Measurements from ENCODE around the gene EHD4. TPM values are rescaled to one million over a fixed set of nuclear protein-coding genes. Genes with fewer than 3 reads are reported as not detected.

Gene EHD4
- total RNA-seq, 1 experiment from 2014 or later, result 22.0 TPM

- Histone ChIP-seq H3K36me3 (replicated peaks; ENCODE audit: control insufficient read depth, insufficient read depth, low read length) (no peaks in the 10 kb centered on the region), H3K4me3 (ENCODE audit: insufficient read depth, low read depth, low read length) (no peak overlapping the region), H3K27me3 (ENCODE audit: control insufficient read depth, insufficient read depth, low read length) (no peaks in the 10 kb centered on the region; the same call in 1 of the 2 replicates)
- DNase-seq, result no peak
These were observed 28.9 kb upstream of the EHD4 start for GRCh38 chr15:42001236-42001635.

GRCh38 chr15:41999290-42000285, 27.2 kb upstream of the EHD4 start:
- Histone ChIP-seq H3K4me3 (ENCODE audit: insufficient read depth, low read depth, low read length) (no peak overlapping the region), H3K27me3 (ENCODE audit: control insufficient read depth, insufficient read depth, low read length) (no peaks in the 10 kb centered on the region)
- no peak for DNase-seq

GRCh38 chr15:41997845-41998244, 25.5 kb upstream of the EHD4 start:
- no peaks in the 10 kb centered on the region for H3K36me3 ChIP-seq (replicated peaks; ENCODE audit: control insufficient read depth, insufficient read depth, low read length)
- H3K4me3 ChIP-seq (ENCODE audit: insufficient read depth, low read depth, low read length), result no peak overlapping the region

More at GRCh38 chr15:41999290-42000285, 27.2 kb upstream of the EHD4 start:
- no peaks in the 10 kb centered on the region for H3K36me3 ChIP-seq (replicated peaks; ENCODE audit: control insufficient read depth, insufficient read depth, low read length)

GRCh38 chr15:41996921-41997592, 24.7 kb upstream of the EHD4 start:
- no peaks in the 10 kb centered on the region for H3K36me3 ChIP-seq (replicated peaks; ENCODE audit: control insufficient read depth, insufficient read depth, low read length)
- no peak overlapping the region for H3K4me3 ChIP-seq (ENCODE audit: insufficient read depth, low read depth, low read length)
- H3K27me3 ChIP-seq (ENCODE audit: control insufficient read depth, insufficient read depth, low read length), result no peaks in the 10 kb centered on the region
- no peak for DNase-seq

More at GRCh38 chr15:41997845-41998244, 25.5 kb upstream of the EHD4 start:
- no peak for DNase-seq
- no peaks in the 10 kb centered on the region for H3K27me3 ChIP-seq (ENCODE audit: control insufficient read depth, insufficient read depth, low read length)

- DNase-seq, result no peak
- Histone ChIP-seq H3K4me3 (ENCODE audit: insufficient read depth, low read depth, low read length) (no peak overlapping the region), H3K36me3 (replicated peaks; ENCODE audit: control insufficient read depth, insufficient read depth, low read length) (no peaks in the 10 kb centered on the region), H3K27me3 (ENCODE audit: control insufficient read depth, insufficient read depth, low read length) (no peaks in the 10 kb centered on the region)
These were observed 24.0 kb upstream of the EHD4 start for GRCh38 chr15:41996376-41996775.

GRCh38 chr15:41995476-41995855, 23.1 kb upstream of the EHD4 start:
- Histone ChIP-seq H3K4me3 (ENCODE audit: insufficient read depth, low read depth, low read length) (no peak overlapping the region), H3K36me3 (replicated peaks; ENCODE audit: control insufficient read depth, insufficient read depth, low read length) (no peaks in the 10 kb centered on the region), H3K27me3 (ENCODE audit: control insufficient read depth, insufficient read depth, low read length) (no peaks in the 10 kb centered on the region)
- DNase-seq, result no peak

GRCh38 chr15:41994772-41995475, 22.6 kb upstream of the EHD4 start:
- Histone ChIP-seq H3K27me3 (ENCODE audit: control insufficient read depth, insufficient read depth, low read length) (no peaks in the 10 kb centered on the region), H3K36me3 (replicated peaks; ENCODE audit: control insufficient read depth, insufficient read depth, low read length) (no peaks in the 10 kb centered on the region), H3K4me3 (ENCODE audit: insufficient read depth, low read depth, low read length) (no peak overlapping the region)
- DNase-seq, result no peak

- Histone ChIP-seq H3K36me3 (replicated peaks; ENCODE audit: control insufficient read depth, insufficient read depth, low read length) (no peaks in the 10 kb centered on the region), H3K27me3 (ENCODE audit: control insufficient read depth, insufficient read depth, low read length) (no peaks in the 10 kb centered on the region), H3K4me3 (ENCODE audit: insufficient read depth, low read depth, low read length) (no peak overlapping the region)
- DNase-seq, result no peak
These were observed 21.9 kb upstream of the EHD4 start for GRCh38 chr15:41994171-41994650.

GRCh38 chr15:41993472-41994170, 21.3 kb upstream of the EHD4 start:
- Histone ChIP-seq H3K4me3 (ENCODE audit: insufficient read depth, low read depth, low read length) (no peak overlapping the region), H3K36me3 (replicated peaks; ENCODE audit: control insufficient read depth, insufficient read depth, low read length) (no peaks in the 10 kb centered on the region), H3K27me3 (ENCODE audit: control insufficient read depth, insufficient read depth, low read length) (no peaks in the 10 kb centered on the region)
- no peak for DNase-seq

- no peak overlapping the region for H3K4me3 ChIP-seq (ENCODE audit: insufficient read depth, low read depth, low read length)
- no peaks in the 10 kb centered on the region for H3K36me3 ChIP-seq (replicated peaks; ENCODE audit: control insufficient read depth, insufficient read depth, low read length)
- DNase-seq, result no peak
- no peaks in the 10 kb centered on the region for H3K27me3 ChIP-seq (ENCODE audit: control insufficient read depth, insufficient read depth, low read length)
These were observed 20.4 kb upstream of the EHD4 start for GRCh38 chr15:41992803-41993190.

GRCh38 chr15:41992151-41992802, 19.9 kb upstream of the EHD4 start:
- no peaks in the 10 kb centered on the region for H3K36me3 ChIP-seq (replicated peaks; ENCODE audit: control insufficient read depth, insufficient read depth, low read length)
- H3K27me3 ChIP-seq (ENCODE audit: control insufficient read depth, insufficient read depth, low read length), result no peaks in the 10 kb centered on the region
- DNase-seq, result no peak
- no peak overlapping the region for H3K4me3 ChIP-seq (ENCODE audit: insufficient read depth, low read depth, low read length)

- DNase-seq, result no peak
- no peaks in the 10 kb centered on the region for H3K36me3 ChIP-seq (replicated peaks; ENCODE audit: control insufficient read depth, insufficient read depth, low read length)
- H3K4me3 ChIP-seq (ENCODE audit: insufficient read depth, low read depth, low read length), result no peak overlapping the region
- no peaks in the 10 kb centered on the region for H3K27me3 ChIP-seq (ENCODE audit: control insufficient read depth, insufficient read depth, low read length)
These were observed 18.3 kb upstream of the EHD4 start for GRCh38 chr15:41990691-41991090.

GRCh38 chr15:41990243-41990605, 17.9 kb upstream of the EHD4 start:
- no peaks in the 10 kb centered on the region for H3K27me3 ChIP-seq (ENCODE audit: control insufficient read depth, insufficient read depth, low read length)
- H3K4me3 ChIP-seq (ENCODE audit: insufficient read depth, low read depth, low read length), result no peak overlapping the region
- DNase-seq, result no peak
- H3K36me3 ChIP-seq (replicated peaks; ENCODE audit: control insufficient read depth, insufficient read depth, low read length), result no peaks in the 10 kb centered on the region

Data from H7 (cell line).